Posterior vena cava (tissue), 2 donors: ENCODE data around the gene LRRTM3. TPM values are rescaled to one million over a fixed set of nuclear protein-coding genes. Genes with fewer than 3 reads are reported as not detected.

ENCODE experiments used
- DNase-seq: peaks from one replicate; pipeline ENCODE4 v3.0.0-alpha.2; 2020; ENCODE audit warnings: low spot score
- intact Hi-C, 2 donors: fragments of 100-400 bp; cut with DNase I; formaldehyde crosslinking; loops; one replicate each; pipeline versions ENCODE4 v1.14.1 to v1.14.2; 2022 to 2023
- total RNA-seq, 2 donors: library from RNA; stranded (reverse); fragmentation: NEBNext Ultra II Directional; extraction: Animal tissue kit (Norgen Biotek cat#: 25700); gene quantifications; one replicate each; pipeline ENCODE4 v1.2.1, GENCODE V29; 2021
- donor health status: DM: yes; HTN: yes; CAD: no.
- donor health status: DM: yes; HTN: yes; CAD: no.

The LRRTM3 gene
- total RNA-seq, 2 donors from 2014 or later = not detected

GRCh38 chr10:66929375-66929774 is 3.5 kb downstream of the LRRTM3 start:
- intact Hi-C loops = no loop called here
- DNase-seq = no peak

GRCh38 chr10:66931340-66931948 is 5.6 kb downstream of the LRRTM3 start:
- intact Hi-C loops = no loop called here
- no peak for DNase-seq

- DNase-seq = no peak
- intact Hi-C loops = no loop called here
Observed at GRCh38 chr10:66931949-66932343, 6.1 kb downstream of the LRRTM3 start.

- intact Hi-C loops = no loop called here
- no peak for DNase-seq
Observed at GRCh38 chr10:66934711-66935110, 8.9 kb downstream of the LRRTM3 start.

- DNase-seq = no peak
- intact Hi-C loops = no loop called here
Observed at GRCh38 chr10:66940965-66941364, 15.1 kb downstream of the LRRTM3 start.

- no peak for DNase-seq
- intact Hi-C loops = no loop called here
Observed at GRCh38 chr10:66941491-66941890, 15.7 kb downstream of the LRRTM3 start.

- intact Hi-C loops = no loop called here
- no peak for DNase-seq
Observed at GRCh38 chr10:66942407-66942806, 16.6 kb downstream of the LRRTM3 start.

- intact Hi-C loops = no loop called here
- DNase-seq = no peak
Observed at GRCh38 chr10:66943590-66943989, 17.8 kb downstream of the LRRTM3 start.

GRCh38 chr10:66951896-66952295 is 26.1 kb downstream of the LRRTM3 start:
- intact Hi-C loops = no loop called here

GRCh38 chr10:66958466-66958865 is 32.6 kb downstream of the LRRTM3 start:
- intact Hi-C loops = no loop called here
- DNase-seq = no peak

More at GRCh38 chr10:66951896-66952295, 26.1 kb downstream of the LRRTM3 start:
- no peak for DNase-seq

GRCh38 chr10:66964946-66965345 is 39.1 kb downstream of the LRRTM3 start:
- no peak for DNase-seq
- intact Hi-C loops = no loop called here

GRCh38 chr10:66980246-66980815 is 54.5 kb downstream of the LRRTM3 start:
- intact Hi-C loops = no loop called here
- no peak for DNase-seq

GRCh38 chr10:66981361-66982052 is 55.7 kb downstream of the LRRTM3 start:
- intact Hi-C loops = no loop called here
- DNase-seq = no peak

GRCh38 chr10:66982053-66982420 is 56.2 kb downstream of the LRRTM3 start:
- intact Hi-C loops = no loop called here
- DNase-seq = no peak

- DNase-seq = no peak
- intact Hi-C loops = no loop called here
Observed at GRCh38 chr10:66982792-66983474, 57.1 kb downstream of the LRRTM3 start.

- intact Hi-C loops = no loop called here
- no peak for DNase-seq
Observed at GRCh38 chr10:66983475-66983818, 57.6 kb downstream of the LRRTM3 start.

- no peak for DNase-seq
- intact Hi-C loops = no loop called here
Observed at GRCh38 chr10:66990143-66990830, 64.5 kb downstream of the LRRTM3 start.

GRCh38 chr10:66996996-66997395 is 71.2 kb downstream of the LRRTM3 start:
- intact Hi-C loops = no loop called here
- no peak for DNase-seq

- DNase-seq = no peak
- intact Hi-C loops = no loop called here
Observed at GRCh38 chr10:66999762-67000545, 74.1 kb downstream of the LRRTM3 start.
